ENCODE measurements around the gene NRG2. TPM values are rescaled to one million over a fixed set of nuclear protein-coding genes. Genes with fewer than 3 reads are reported as not detected.

NRG2 gene
- total and polyA plus RNA-seq, 2 of the 8 experiments (the other 6 are each of a cell fraction or from before 2014, with no cell fraction given) = 0.27 to 0.54 TPM

DNA sequence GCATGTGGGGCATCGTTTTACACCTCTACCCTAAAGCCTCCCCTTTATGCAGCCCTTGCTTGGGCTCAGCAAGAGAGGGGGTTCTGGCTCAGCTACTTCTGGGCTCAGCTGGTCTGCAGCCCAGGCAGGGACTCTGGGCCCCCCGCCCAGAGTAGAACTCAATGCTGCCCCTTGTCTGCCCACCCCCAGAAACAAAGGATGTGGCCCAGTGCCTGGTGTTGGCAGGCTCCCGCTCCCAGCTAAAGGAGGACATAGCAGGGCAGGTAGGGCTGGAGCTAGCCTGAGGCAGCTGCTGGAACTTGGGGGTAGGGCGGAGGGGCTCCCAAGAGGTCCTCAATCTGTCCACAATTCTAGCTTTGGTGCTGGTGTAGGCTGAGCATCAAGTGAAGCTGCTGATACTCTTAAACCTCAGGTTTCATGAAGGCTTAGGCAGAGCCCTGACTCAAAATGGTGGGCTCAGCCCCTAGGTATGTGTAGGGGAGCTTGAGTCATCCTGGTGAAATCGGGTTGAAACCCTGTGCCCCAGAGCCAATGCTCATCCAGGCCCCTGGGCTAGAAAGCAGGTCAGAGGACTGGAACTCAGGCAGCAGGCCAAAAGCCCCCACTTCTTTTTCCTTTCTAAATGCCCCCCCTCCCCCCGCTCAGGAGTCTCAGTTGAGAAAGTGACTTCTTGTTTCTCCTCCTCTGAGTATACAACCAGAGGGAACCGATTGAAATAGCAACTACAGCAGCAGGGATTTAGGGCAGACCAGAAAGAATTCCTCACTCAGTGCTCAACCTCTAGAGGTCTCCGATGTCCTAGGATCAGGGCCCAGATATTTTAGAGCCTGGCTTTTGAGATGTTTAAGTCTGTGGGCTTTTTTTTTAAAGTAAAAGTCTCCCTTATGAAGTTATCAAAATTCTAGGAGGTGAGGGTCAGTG lies 236.1 kb downstream of the NRG2 start:
- no peak overlapping the region for H3K9ac ChIP-seq (replicated peaks in 1 of 4; ENCODE audit: extremely low read depth in 1 of 4, low read depth in 3 of 4, low read length in 3 of 4)
- H2BK15ac ChIP-seq (ENCODE audit: low read length) = no peak overlapping the region
- no peak overlapping the region for H2AFZ ChIP-seq (ENCODE audit: low read length)
- H3K23me2 ChIP-seq (ENCODE audit: low read depth, low read length) = no peaks in the 10 kb centered on the region
- no peaks in the 10 kb centered on the region for H3K36me3 ChIP-seq (ENCODE audit: control insufficient read depth in 2 of 4, insufficient read depth in 4 of 4, low read length in 3 of 4)
- no peak overlapping the region for H4K5ac ChIP-seq (ENCODE audit: insufficient read length, low read depth, low read length)
- ChIA-PET CTCF (ENCODE audit: partially characterized antibody) (interaction anchor here (0.8 to 9.2 kb wide), 17 partner anchors 10 to 417 kb away, joined by 3 to 68 read pairs (median 7); partner anchors contain the start of gene PSD2), POLR2A (ENCODE audit: partially characterized antibody) (interaction anchor here (0.6 to 1.8 kb wide), 3 partner anchors 9 to 74 kb away, joined by 3 to 5 read pairs (median 3); no protein-coding TSS in a partner anchor)
- FAIRE-seq (no peak), DNase-seq (ENCODE audit: low read depth in 1 of 2, low spot score in 2 of 2) (no peak)
- H4K91ac ChIP-seq (replicated peaks; ENCODE audit: insufficient read length, low read length) = no peak overlapping the region
- H3K18ac ChIP-seq (ENCODE audit: extremely low read depth, low read length) = no peak overlapping the region
- H2BK5ac ChIP-seq (ENCODE audit: low read depth, low read length) = no peak overlapping the region
- no peak overlapping the region for H2BK120ac ChIP-seq (replicated peaks; ENCODE audit: low read depth, low read length)
- no peak overlapping the region for H3K4me2 ChIP-seq (ENCODE audit: insufficient read depth in 1 of 2, low read depth in 2 of 2, low read length in 2 of 2)
- H3K4ac ChIP-seq (replicated peaks; ENCODE audit: insufficient read length, low read depth, low read length) = no peak overlapping the region
- no peaks in the 10 kb centered on the region for H3K9me3 ChIP-seq (ENCODE audit: insufficient read depth in 2 of 2, low read depth in 1 of 2, low read length in 1 of 2)
- WGBS, 2 experiments (ENCODE audit: extremely low coverage in 1 of 2, insufficient coverage in 1 of 2, insufficient read length in 1 of 2, insufficient replicate concordance in 2 of 2, low coverage in 1 of 2, low lambda C conversion rate in 2 of 2, missing lambda C conversion rate in 1 of 2) = 78% methylated on average over 8 of the region's 8 CpGs; no CpG with 5 or more reads in 1 of the 2 experiments
- H4K20me1 ChIP-seq (replicated peaks in 1 of 2; ENCODE audit: control insufficient read depth in 1 of 2, insufficient read depth in 2 of 2, low read length in 2 of 2) = peaks cover 0 to 4% of the 10 kb centered on the region in 2 experiments
- H2AK5ac ChIP-seq (ENCODE audit: low read depth, low read length) = no peak overlapping the region
- no peak overlapping the region for H2BK20ac ChIP-seq (ENCODE audit: low read length)
- no peaks in the 10 kb centered on the region for H3K79me1 ChIP-seq (ENCODE audit: low read depth, low read length)
- H3K14ac ChIP-seq (ENCODE audit: insufficient read length) = no peak overlapping the region
- no peak for TF ChIP-seq GABPA (IDR thresholded peaks at IDR 0.05; ENCODE audit: borderline replicate concordance, insufficient read depth, low read length)
- no peak for TF ChIP-seq KDM4A (IDR thresholded peaks at IDR 0.05; ENCODE audit: low read depth, low read length, severe bottlenecking)
- no peak for TF ChIP-seq SP4 (IDR thresholded peaks at IDR 0.05; ENCODE audit: low read length)
- TF ChIP-seq RAD21 (IDR thresholded peaks at IDR 0.05 in 1 of 2, conservative IDR thresholded peaks at IDR 0.05 in 1 of 2; ENCODE audit: low read depth in 2 of 2, low read length in 2 of 2) = peak; percentile 9 to 31; a peak in 2 of 4 replicates
- H3K27me3 ChIP-seq (replicated peaks in 1 of 4; ENCODE audit: control insufficient read depth in 3 of 4, extremely low read depth in 1 of 4, insufficient read depth in 3 of 4, low read length in 3 of 4) = peaks cover 0 to 3% (median 1%) of the 10 kb centered on the region in 4 experiments; a peak in 3 of 7 replicates
- no peak overlapping the region for H3K4me3 ChIP-seq (ENCODE audit: extremely low read depth in 1 of 4, insufficient read depth in 2 of 4, low read depth in 3 of 4, low read length in 4 of 4)
- H4K8ac ChIP-seq (ENCODE audit: extremely low read depth, insufficient read depth, low read length) = no peak overlapping the region
- H2BK12ac ChIP-seq (ENCODE audit: low read depth, low read length) = no peak overlapping the region
- H3K4me1 ChIP-seq (replicated peaks in 1 of 4; ENCODE audit: control insufficient read depth in 3 of 4, insufficient read depth in 4 of 4, low read length in 3 of 4) = no peaks in the 10 kb centered on the region
- H3K27ac ChIP-seq (ENCODE audit: low read depth, low read length) = no peak overlapping the region
- H3K23ac ChIP-seq (ENCODE audit: insufficient read length) = no peak overlapping the region
- H3K56ac ChIP-seq (replicated peaks; ENCODE audit: insufficient read length, low read depth, low read length) = no peak overlapping the region
- no peaks in the 10 kb centered on the region for H3K79me2 ChIP-seq (ENCODE audit: control insufficient read depth in 1 of 2, insufficient read depth in 2 of 2, low read length in 2 of 2)

All from H1 (cell line).